Activated CD8-positive, alpha-beta memory T cell treated with anti-CD3 and anti-CD28 coated beads for 1 hour (primary cell): ENCODE measurements around the gene NEBL.

Source experiments
- DNase-seq, 2 donors: peaks; one replicate each; pipeline ENCODE4 v3.0.0-alpha.2; 2020; ENCODE audit warnings: low read depth in 1 of 2; ENCODE audit errors: extremely low read depth in 1 of 2

The NEBL gene

GRCh38 chr10:20806487-20806886, 90.6 kb downstream of the NEBL start:
- DNase-seq = no peak

- no peak for DNase-seq
Observed at GRCh38 chr10:20797290-20797689, 99.8 kb downstream of the NEBL start.

- no peak for DNase-seq
Observed at GRCh38 chr10:20795391-20795790, 101.7 kb downstream of the NEBL start.

DNA sequence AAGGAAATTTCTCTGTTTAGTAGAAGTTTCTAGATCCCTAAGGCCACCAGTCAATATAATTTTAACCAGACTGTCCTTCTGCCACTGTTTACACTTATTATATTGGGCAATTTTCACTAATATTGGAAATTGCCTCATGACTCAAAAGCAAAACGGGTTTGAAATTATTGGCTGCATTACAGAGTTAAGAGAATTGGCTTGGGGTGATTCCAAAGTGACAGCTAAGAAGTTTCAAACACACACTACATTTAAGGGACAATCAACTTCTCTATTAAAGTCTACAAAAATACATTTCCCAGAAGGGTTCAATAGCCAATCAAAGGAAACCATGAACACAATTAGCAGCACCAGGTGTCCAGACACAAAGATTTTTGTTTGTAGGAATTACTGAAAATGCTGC, 111.9 kb downstream of the NEBL start:
- no peak for DNase-seq

DNA sequence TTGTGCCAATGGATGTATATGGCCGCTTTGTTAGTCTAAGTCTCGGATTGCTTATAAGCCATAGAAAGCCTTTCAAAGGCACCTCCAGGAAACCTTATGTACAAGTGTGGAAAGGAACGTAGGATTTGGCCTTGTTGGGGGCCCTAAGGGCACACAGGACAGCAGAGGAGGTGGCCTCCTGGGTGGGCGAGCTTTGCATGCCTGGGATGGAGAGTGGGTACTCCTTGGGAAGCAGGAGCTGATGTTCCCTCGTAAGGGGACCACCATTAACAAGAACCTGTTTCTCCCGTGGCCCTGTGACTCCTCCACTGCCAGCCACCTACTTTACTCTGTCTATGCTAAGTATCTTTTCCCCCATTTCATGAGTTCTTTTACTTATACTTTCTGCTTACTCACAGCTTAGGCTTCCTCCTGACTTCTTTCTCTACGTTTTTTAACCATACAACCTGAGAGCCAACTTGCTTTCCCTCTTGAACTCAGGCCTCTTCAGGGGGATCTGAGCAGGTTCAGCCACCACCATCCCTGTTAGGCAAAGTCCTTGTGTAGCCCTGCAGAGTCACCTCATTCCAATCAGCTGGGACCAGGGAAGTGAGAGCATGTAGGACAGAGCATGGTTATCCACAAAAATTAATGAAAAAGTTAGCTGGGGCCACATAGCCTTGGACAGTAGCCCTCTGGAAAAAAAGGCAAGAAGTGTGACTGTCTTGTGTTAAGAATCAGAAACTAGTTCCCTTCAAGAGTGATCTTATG, 118.9 kb downstream of the NEBL start:
- DNase-seq = no peak

GRCh38 chr10:20776384-20777118, 120.6 kb downstream of the NEBL start:
- no peak for DNase-seq

- no peak for DNase-seq
Observed at GRCh38 chr10:20771051-20771450, 126.1 kb downstream of the NEBL start.

DNA sequence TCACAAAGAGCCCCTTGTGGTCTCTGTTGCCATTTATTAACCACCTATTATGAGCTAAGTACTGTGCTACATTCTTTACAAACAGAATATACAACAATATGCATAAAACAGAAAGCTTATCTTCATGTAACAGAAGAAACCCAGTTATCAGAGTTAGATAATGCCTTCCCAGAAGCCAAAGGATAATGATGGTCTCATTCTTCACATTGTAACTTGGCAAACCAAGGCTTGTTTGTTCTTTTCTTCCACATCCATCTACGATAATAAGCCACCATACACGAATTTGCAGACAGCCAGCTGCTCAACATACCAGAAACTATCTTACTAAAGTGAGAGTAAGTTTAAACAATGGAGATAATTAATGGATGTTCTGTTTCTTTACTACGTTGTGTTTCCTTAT, 127.6 kb downstream of the NEBL start:
- DNase-seq = no peak

DNA sequence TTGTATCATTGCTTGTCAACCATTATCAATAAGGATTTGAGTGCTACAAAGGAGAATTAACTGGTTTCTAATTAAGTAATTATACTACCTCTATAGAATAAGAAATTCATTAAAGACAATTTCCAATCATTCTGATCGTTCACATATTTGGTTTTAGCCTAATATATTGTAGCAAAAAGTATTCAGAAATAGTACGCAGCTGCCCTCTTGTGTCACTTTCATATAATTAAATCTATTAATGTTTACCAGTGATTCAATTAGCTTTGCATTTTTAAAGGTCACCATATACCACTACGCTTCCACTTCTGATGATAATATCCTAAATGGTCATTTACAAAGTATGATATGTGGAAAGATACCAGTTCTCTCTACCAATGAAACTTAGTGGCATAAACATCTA, 128.3 kb downstream of the NEBL start:
- DNase-seq = no peak

- no peak for DNase-seq
Observed at GRCh38 chr10:20767028-20767427, 130.1 kb downstream of the NEBL start.

DNA sequence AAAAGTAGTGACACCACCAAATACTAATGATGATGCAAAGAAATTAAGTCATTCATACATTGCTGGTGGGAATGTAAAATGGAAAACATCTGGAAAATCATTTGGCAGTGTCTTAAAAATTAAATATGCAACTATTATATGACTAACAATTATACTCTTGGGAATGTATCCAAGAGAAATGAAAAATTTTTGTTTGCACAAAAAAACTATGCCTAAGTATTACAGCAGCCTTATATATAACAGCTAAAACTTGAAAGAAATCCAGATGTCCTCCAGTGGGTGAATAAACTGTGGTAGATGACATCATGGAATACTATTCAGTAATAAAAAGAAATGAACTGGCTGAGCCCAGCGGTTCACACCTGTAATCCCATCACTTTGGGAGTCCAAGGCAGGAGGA, 132.0 kb downstream of the NEBL start:
- DNase-seq = no peak

DNA sequence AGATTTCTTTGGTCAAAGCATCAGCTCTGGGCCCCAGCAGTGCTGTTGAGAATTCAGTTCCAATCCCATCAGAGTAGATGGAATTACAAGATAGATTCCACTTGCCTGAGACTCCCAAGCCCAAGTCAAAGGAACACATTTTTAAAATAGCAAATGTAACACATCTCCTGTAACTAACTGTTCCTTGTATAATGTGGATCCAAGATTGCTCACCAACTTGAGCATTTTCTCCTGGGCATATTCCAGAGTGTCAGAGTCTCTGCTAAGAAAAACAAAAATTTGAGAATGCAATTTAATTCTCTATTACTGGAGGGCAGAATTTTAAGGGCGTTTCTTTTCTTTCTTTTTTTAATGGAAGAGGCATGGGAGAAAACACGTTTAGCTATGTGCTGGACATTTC, 136.7 kb downstream of the NEBL start:
- no peak for DNase-seq

DNA sequence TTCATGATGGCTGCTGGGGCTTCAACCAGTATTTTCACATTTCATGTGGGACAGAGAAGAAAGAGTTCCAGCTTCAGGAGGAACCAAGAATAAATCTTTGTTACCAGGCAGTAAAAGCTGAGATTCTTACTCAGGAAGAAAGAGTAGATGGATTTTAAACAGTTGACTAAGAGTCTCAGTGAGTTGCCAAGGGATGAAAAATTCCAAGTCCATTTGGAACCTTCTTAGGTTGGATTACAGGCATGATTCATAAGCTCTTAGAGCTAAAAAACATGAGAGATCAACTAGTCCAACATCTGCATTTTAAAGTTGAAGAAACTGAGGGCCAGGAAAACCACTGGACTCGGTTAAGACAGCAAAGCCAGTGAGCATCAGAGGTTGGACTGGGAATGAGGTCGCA, 148.6 kb downstream of the NEBL start:
- DNase-seq = no peak

DNA sequence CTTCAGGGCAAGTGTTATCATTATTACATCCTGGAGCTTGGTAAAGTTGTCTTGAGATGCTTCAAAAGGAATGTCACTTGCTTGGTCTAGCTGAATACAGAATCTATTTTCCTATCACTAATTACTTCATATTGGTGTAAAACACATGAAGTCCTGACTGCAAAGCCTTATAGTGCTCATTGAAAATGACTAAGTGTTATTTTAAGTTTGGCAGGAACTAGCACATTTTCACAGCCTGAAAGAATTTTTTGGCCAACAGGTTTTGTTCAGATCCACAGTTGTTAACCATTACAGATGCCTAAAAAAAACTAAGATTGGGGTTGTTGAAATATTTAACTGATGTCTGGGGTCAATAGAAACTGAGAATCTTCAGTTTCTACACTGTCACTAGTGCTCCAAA, 149.3 kb downstream of the NEBL start:
- no peak for DNase-seq

- no peak for DNase-seq
Observed at GRCh38 chr10:20746856-20747255, 150.3 kb downstream of the NEBL start.

GRCh38 chr10:20745556-20746375, 151.3 kb downstream of the NEBL start:
- no peak for DNase-seq

GRCh38 chr10:20744821-20745220, 152.3 kb downstream of the NEBL start:
- DNase-seq = no peak

DNA sequence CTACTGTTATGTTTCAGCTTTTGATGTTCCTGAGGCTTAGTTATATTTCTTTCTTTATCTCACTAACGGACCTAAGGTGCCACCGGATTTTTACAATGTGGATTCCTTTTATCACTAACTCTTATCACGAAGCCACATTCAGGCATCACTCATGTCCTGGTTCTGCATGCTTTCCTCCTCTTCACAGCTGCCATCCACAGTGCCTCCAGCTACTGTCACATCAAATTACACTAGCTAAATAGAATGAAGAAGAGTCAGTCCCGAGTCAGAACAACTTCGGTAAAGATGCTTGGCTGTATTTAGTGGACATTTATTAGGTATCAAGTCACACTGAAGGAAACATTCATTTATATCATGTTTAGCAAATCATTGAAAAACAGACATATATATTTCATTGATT, 153.2 kb downstream of the NEBL start:
- no peak for DNase-seq

- no peak for DNase-seq
Observed at GRCh38 chr10:20742737-20743541, 154.2 kb downstream of the NEBL start.

GRCh38 chr10:20740120-20740519, 157.0 kb downstream of the NEBL start:
- DNase-seq = no peak

GRCh38 chr10:20737107-20737506, 160.0 kb downstream of the NEBL start:
- DNase-seq = no peak
